Heart right ventricle (tissue), 16 donors: ENCODE data around the gene KCNH4. TPM values are rescaled to one million over a fixed set of nuclear protein-coding genes. Genes with fewer than 3 reads are reported as not detected.

Experiments used
- ATAC-seq, 8 donors: fragments of 200-7000 bp; cut with Tn5 transposase; one replicate each; pipeline ENCODE4 v1.9.1; 2020; ENCODE audit warnings: mild to moderate bottlenecking in 8 of 8, moderate library complexity in 8 of 8, moderate number of reproducible peaks in 1 of 8
- DNase-seq, 2 donors: peaks; one replicate each; pipeline ENCODE4 v3.0.0-alpha.2; 2020
- H3K27ac ChIP-seq, 10 donors: fragments of 200-600 bp; sonication (generic) in 2 of 10; one replicate each; pipeline versions ENCODE4 v1.5.0 to v1.8.0; 2020 to 2022; ENCODE audit warnings: mild to moderate bottlenecking in 3 of 10
- H3K27me3 ChIP-seq, 7 donors: fragments of 200-600 bp; one replicate each; pipeline ENCODE4 v1.8.0; 2021 to 2022; ENCODE audit warnings: mild to moderate bottlenecking in 2 of 7
- H3K36me3 ChIP-seq, 9 donors: fragments of 200-600 bp; sonication (generic) in 1 of 9; one replicate each; pipeline versions ENCODE4 v1.5.0 to v1.8.0; 2020 to 2022; ENCODE audit warnings: mild to moderate bottlenecking in 2 of 9
- H3K4me1 ChIP-seq, 9 donors: fragments of 200-600 bp; sonication (generic) in 1 of 9; one replicate each; pipeline versions ENCODE4 v1.5.0 to v1.8.0; 2020 to 2022; ENCODE audit warnings: mild to moderate bottlenecking in 4 of 9
- H3K4me3 ChIP-seq, 10 donors: fragments of 200-600 bp; sonication (generic) in 2 of 10; one replicate each; pipeline versions ENCODE4 v1.5.0 to v1.8.0; 2020 to 2022; ENCODE audit warnings: mild to moderate bottlenecking in 7 of 10, moderate library complexity in 2 of 10
- H3K9me3 ChIP-seq, 11 donors: fragments of 200-600 bp in 10 of 11; sonication (generic) in 2 of 11; one replicate each; pipeline versions ENCODE4 v1.5.0 to v1.8.0; 2013 to 2022; ENCODE audit warnings: mild to moderate bottlenecking in 2 of 11, control low read depth in 1 of 11, moderate library complexity in 1 of 11
- WGBS, 2 donors: extraction: QIAGEN DNeasy Blood & Tissue Kit; methylation state at CpG; one replicate each; pipeline ENCODE4 v1.1.7; 2013; ENCODE audit warnings: inconsistent platforms in 1 of 2; 5-methylcytosine and 5-hydroxymethylcytosine counted together
- intact Hi-C, 10 donors: fragments of 100-400 bp; cut with DNase I; formaldehyde crosslinking; loops; one replicate each; pipeline versions ENCODE4 v1.11.1 to v1.14.2; 2022
- polyA plus RNA-seq, 2 donors: library from polyadenylated mRNA; stranded (reverse); fragments of 200-250 nt; gene quantifications; one replicate each; pipeline ENCODE4 v1.2.3, GENCODE V29; 2013
- total RNA-seq, 10 donors: library from RNA; stranded (reverse); fragmentation: NEBNext Ultra II Directional in 3 of 10; extraction: Animal tissue kit (Norgen Biotek cat#: 25700) in 3 of 10; gene quantifications; one replicate each; pipeline versions ENCODE4 v1.2.1 to v1.2.4, GENCODE V29; 2021 to 2023
- TF ChIP-seq, protein P1 (sequence below), 9 donors: fragments of 200-600 bp; sonication (generic) in 2 of 9; IDR thresholded peaks; one replicate each; pipeline versions ENCODE4 v1.5.0 to v1.8.0; 2021 to 2022; ENCODE audit warnings: antibody characterized with exemption in 9 of 9, mild to moderate bottlenecking in 5 of 9, moderate library complexity in 1 of 9
- donor health status: Arrhythmogenic right ventricular cardiomyopathy.
- donor health status: ischemic (EF 13 %, LVEDD 7.1; RV severe dilation, severe dysfunction).
- donor health status: healthy with polysubstance abuse.
- donor health status: DM: no; HTN: yes; CAD: no.
- donor health status: DM: no; HTN: no; CAD: no.
- donor health status: ischemic (EF 25% LVEDD 6.9; RV normal size, moderate dysfunction).
- donor health status: ischemic (EF 25% LVEDD 5.7; RV mildly dilated, moderate dysfunction).
- donor health status: healthy.
- donor health status: DM: yes; HTN: yes; CAD: no.
- donor health status: Ischemic cardiomyopathy.
- donor health status: ischemic (EF 35%, LVEDD 5.7; RV mildly dilated, moderate dysfunction).
- donor health status: nonischemic (EF 11% LVEDD 7.7; RV severe dilation, severe dysfunction).
- donor health status: DM: yes; HTN: yes; CAD: no.
- donor health status: PGD.
- donor health status: ischemic (EF 29% LVEDD 5.4; RV normal size, mild dysfunction).
- donor health status: nonischemic (EF 23%, LVEDD 6.1; RV moderate dilation, normal function).

The KCNH4 gene
- total and polyA plus RNA-seq, 12 donors = 0.06 to 0.29 (median 0.13) TPM; not detected in 4

DNA sequence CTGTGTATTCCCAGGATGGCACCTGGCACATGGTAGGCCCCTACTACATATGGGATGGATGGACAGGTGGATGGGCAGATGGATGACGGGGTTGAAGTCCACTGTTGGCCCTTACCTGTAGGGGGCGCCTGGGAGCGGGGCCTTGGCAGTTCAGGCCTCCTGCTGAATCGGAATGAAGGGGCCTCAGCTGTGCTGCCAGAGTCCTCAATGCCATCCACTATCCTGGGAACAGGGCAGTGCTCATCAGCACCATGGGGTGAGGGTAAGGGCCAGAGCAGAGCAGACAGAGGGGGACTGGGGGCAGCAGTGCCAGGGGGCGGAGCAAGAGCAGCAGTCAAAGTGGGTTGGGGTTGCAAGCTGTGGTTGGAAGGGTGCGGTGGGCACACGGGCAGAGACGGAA is 17.8 kb downstream of the KCNH4 start:
- DNase-seq (no peak), ATAC-seq (no peak)
- no peaks in the 10 kb centered on the region for H3K36me3 ChIP-seq
- WGBS, 2 donors = 56 to 57% methylated on average over 8 of the region's 8 CpGs
- H3K4me1 ChIP-seq = peaks cover 0 to 12% (median 0%) of the 10 kb centered on the region in 9 donors
- H3K9me3 ChIP-seq = no peaks in the 10 kb centered on the region
- H3K27ac ChIP-seq = no peak overlapping the region
- TF ChIP-seq, protein P1, sequence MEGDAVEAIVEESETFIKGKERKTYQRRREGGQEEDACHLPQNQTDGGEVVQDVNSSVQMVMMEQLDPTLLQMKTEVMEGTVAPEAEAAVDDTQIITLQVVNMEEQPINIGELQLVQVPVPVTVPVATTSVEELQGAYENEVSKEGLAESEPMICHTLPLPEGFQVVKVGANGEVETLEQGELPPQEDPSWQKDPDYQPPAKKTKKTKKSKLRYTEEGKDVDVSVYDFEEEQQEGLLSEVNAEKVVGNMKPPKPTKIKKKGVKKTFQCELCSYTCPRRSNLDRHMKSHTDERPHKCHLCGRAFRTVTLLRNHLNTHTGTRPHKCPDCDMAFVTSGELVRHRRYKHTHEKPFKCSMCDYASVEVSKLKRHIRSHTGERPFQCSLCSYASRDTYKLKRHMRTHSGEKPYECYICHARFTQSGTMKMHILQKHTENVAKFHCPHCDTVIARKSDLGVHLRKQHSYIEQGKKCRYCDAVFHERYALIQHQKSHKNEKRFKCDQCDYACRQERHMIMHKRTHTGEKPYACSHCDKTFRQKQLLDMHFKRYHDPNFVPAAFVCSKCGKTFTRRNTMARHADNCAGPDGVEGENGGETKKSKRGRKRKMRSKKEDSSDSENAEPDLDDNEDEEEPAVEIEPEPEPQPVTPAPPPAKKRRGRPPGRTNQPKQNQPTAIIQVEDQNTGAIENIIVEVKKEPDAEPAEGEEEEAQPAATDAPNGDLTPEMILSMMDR (IDR thresholded peaks at IDR 0.05) = peak in 7 of 9 donors; percentile 1 to 48 (median 22)
- H3K27me3 ChIP-seq = no peaks in the 10 kb centered on the region
- H3K4me3 ChIP-seq = no peak overlapping the region
- intact Hi-C loops = no loop called here

DNA sequence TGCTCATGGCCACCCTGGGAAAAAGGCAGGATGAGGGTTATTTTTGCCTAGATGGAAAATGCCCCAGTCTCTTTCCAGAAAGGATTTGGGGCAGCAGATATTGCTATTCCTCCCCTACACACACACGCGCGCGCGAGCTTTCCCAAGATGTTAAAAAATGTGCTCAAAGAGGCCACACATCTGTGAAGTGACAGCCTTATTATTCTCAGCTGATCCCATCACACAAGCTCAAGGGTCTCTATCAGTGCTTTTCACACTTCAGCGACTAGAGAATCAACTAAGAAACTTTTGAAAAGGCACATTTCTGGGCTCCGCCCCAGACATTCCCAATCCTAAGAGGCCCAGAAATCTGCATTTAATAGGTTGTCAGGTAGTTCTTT is 20.4 kb downstream of the KCNH4 start:
- H3K4me3 ChIP-seq = no peak overlapping the region
- intact Hi-C loops = no loop called here
- H3K27ac ChIP-seq = no peak overlapping the region
- no peaks in the 10 kb centered on the region for H3K27me3 ChIP-seq
- DNase-seq (no peak), ATAC-seq (no peak)
- H3K36me3 ChIP-seq = no peaks in the 10 kb centered on the region
- TF ChIP-seq, protein P1 (IDR thresholded peaks at IDR 0.05) = no peak
- H3K9me3 ChIP-seq = peaks cover 0 to 2% (median 0%) of the 10 kb centered on the region in 11 donors
- peaks cover 0 to 13% (median 2%) of the 10 kb centered on the region in 9 donors for H3K4me1 ChIP-seq
- 81 to 86% methylated on average over 7 of the region's 7 CpGs for WGBS, 2 donors

DNA sequence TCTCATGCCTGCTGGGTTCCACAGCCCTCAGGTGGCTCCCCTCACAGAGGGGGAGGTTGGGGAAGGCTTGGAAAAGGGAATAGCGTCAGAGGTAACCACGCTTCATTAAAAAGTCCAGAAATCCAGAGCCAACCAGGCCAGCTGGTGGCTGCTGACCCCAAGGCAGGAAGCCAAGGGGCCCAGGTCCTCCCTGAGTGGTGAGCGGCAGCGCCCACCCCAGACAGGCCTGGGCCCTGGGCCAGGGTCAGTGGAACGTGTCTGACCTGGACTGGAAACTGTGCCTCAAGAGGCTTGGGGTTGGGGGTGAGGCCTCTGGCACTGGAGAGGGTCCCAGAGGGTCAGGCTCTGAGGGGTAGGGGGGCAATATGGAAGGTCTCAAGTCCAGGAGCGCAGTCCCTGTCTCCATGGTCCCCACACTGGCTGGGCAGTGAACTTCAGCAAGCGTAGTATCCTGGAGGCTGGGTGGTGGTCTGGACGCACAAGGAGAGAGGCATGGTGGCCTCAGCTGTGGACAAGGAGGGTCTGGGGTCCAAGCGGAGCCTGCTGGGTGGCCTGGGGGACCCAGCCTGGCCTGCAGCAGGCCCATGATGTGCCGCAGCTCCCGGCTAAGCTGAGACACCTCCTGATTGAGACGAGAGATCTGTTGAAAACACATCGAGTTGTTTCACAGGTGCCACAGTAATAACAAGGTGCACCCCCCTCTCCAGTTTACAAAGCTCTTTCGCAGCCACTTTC is 21.0 kb downstream of the KCNH4 start:
- DNase-seq (no peak), ATAC-seq (no peak)
- 76 to 82% methylated on average over 14 of the region's 14 CpGs for WGBS, 2 donors
- H3K9me3 ChIP-seq = peaks cover 0 to 4% (median 0%) of the 10 kb centered on the region in 11 donors
- H3K27me3 ChIP-seq = no peaks in the 10 kb centered on the region
- H3K4me3 ChIP-seq = no peak overlapping the region
- TF ChIP-seq, protein P1 (IDR thresholded peaks at IDR 0.05) = no peak
- peaks cover 0 to 17% (median 3%) of the 10 kb centered on the region in 9 donors for H3K4me1 ChIP-seq
- no peaks in the 10 kb centered on the region for H3K36me3 ChIP-seq
- H3K27ac ChIP-seq = no peak overlapping the region
- intact Hi-C loops = no loop called here

DNA sequence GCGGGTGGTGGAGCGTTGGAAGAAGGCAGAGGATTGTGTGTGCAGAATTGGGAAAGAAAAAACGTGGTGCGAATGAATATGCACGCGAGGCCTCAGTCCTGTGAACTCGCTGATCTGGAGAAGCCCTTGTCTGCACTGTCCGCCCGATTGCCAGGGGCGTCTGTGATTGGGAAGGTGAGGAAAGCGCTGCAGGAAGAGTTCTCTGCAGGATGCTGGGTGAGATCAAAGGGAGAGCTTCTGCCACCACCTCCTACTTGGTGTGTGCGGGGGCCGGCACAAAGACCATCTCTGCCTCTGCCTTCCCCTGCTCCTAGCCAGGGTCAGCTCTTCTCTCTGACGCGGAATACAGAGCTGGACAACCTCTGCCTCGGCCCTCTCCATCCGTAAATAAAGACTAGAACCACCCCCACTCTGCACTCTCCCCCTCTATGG is 25.3 kb downstream of the KCNH4 start:
- peak overlapping the region; percentile 5 to 100 (median 86) for H3K4me3 ChIP-seq
- peaks cover 0 to 18% (median 0%) of the 10 kb centered on the region in 9 donors for H3K36me3 ChIP-seq
- 24 to 29% methylated on average over 17 of the region's 17 CpGs for WGBS, 2 donors
- no peak for DNase-seq
- H3K4me1 ChIP-seq = peaks cover 8 to 44% (median 31%) of the 10 kb centered on the region in 9 donors
- peaks cover 0 to 4% (median 0%) of the 10 kb centered on the region in 11 donors for H3K9me3 ChIP-seq
- ATAC-seq = no peak
- H3K27me3 ChIP-seq = no peaks in the 10 kb centered on the region
- TF ChIP-seq, protein P1 (IDR thresholded peaks at IDR 0.05) = no peak
- intact Hi-C loops = no loop called here
- peak overlapping the region in 9 of 10 donors; percentile 55 to 97 (median 69) for H3K27ac ChIP-seq
